Measurements from ENCODE around the gene MRPS34.
"Not testable (repeated sequence)": the region's sequence is repeated elsewhere in the genome, so short reads cannot be mapped to it uniquely, and the experiment has no call there.

The MRPS34 gene

DNA sequence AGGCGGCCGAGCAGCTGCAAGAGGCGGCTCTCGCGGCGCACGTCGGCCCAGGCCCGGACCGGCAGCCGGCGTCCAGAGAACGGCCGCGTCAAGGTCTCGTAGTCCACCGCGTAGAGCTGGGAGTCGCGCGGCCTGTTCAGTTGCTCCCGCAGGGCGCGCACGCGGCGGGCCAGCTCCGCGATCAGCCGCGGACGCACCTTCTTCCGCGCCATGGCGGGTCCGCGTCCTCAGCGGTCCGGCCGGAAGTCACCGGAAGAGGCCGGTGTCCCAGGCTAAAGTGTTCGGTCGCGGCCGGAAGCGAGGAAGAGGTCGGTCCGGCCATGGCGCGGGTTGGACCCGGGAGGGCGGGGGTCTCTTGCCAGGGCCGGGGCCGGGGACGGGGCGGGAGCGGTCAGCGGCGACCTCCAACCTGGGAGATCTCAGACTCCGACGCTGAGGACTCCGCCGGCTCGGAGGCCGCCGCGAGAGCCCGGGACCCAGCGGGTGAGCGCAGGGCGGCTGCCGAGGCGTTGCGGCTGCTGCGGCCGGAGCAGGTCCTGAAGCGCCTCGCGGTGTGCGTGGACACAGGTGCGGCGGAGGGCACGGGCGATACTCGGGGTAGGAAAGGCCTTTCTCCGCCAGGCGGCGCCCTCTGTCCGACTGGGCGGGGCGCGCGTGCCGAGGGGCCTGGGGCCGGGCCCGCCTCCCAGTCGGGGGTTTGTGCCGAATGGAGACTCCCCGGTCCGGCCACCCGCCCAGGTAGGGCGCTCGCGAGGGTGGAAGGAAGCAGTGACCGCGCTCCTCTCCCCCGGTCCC is at the start of gene MRPS34:
Gene MRPS34 (minus strand): TSS at position 227 of the 795 bp plus-strand sequence. CDS start 15 bp downstream, at position 212.
- peak; percentile 57 for DNase-seq (ENCODE audit: low read depth)

DNA sequence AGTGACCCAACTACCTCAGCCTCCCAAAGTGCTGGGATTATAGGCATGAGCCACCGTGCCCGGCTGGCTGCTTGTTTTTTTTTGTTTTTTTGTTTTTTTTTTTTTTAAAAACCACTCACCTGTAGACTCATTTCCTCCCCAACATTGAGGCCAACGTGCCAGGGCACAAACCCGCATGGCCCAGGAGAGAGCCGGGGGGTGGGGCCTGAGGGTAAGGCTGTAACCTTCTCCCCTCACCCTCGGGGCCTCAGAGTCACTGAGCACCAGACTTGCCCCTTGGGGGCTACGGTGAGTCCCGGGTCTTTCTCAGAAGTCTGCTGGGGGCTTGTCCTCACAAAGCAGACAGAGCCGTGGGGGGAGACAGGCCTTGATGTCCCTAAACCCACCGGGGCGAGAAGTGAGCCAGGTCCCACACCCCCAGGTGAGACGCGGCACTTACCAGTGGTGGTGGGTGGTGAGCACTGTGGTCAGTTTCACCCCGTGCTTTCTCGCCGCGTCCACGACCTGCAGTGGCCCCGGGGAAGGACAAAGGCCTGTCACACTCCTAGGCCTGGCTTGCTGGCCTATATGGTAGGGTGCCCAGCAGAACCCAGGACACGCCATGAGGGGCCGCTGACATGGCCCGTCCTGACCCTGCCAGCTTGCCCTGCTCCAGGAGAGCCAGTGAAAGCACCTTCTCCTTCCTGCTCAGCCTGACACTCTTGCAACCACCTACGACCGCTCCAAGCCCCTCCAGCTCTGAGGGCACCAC is 49.1 kb upstream of the MRPS34 start:
- DNase-seq (ENCODE audit: low read depth), result no peak

DNA sequence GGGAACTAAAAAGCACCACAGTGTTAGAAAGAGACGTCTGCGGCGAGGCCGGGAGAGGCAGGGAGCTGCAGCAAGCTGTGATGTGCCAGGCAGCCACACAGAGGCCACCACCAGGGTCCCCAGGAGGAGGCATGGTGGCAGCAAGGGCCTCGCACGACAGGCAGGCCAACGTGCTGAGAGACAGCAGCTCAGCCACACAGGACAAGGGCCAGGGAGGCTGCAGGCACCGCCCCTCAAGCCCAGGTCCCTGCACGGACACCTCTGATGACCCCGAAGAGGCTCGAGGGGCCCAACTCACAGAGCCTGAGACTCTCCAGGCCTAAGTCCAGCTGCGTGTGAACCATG is 48.0 kb upstream of the MRPS34 start:
- DNase-seq (ENCODE audit: low read depth), result no peak

DNA sequence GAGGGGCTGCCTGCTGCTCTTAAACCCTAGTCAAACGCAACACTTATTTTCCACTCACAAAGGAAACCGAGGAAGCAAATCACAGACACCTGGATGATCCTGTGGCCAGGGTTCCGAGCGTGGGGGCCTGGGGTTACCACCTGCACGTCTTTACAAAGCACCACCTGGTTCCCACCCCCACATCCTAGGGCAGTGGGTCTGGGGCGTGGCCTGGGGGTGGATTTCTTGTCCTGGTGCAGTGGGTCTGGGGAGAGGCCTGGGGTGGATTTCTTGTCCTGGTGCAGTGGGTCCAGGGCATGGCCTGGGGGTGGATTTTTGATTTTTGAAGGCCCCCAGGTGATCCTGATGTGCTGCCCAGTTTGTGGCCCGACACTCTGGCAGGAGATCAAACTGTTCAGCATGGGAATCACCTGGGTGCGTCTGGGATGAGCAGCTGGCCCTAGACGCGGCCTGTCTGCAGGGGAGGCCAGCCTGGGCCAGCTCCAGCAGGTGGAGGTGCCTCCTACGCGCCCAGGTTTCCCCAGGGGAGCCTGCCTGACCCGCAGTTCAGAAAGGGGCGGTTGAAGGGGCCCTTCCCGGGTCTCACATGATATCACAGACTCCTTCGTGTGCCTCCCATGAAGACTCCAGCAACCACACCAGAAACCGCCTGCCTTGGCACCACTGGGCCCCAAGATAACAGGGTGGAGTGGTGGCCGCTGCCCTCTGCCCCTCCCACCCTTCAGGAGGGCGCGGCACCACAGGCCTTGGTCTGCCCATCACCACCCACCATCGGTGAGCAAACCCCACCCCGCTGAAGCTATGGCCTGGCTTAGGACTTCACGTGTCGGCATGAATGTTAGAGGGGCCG is 47.4 kb upstream of the MRPS34 start:
- no peak for DNase-seq (ENCODE audit: low read depth)

DNA sequence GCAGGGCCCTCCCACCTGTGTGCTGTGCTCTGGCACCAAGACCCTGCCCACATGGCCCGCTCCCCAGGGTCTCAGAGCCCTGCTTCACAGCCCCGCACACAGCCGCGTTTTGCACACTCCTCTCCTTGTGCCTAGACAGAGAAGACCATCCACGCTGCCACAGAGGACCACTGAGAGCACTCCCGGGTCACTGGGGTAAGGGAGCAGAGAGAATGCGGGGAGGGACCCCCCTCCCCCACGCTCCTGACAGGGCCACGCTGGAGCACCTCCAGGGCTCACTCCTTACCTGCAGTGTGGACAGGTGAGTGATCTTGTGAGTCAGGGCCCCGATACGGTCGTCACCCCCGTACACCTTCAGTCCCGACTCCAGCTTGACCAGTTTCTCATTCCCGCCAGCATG is 46.7 kb upstream of the MRPS34 start:
- no peak for DNase-seq (ENCODE audit: low read depth)

DNA sequence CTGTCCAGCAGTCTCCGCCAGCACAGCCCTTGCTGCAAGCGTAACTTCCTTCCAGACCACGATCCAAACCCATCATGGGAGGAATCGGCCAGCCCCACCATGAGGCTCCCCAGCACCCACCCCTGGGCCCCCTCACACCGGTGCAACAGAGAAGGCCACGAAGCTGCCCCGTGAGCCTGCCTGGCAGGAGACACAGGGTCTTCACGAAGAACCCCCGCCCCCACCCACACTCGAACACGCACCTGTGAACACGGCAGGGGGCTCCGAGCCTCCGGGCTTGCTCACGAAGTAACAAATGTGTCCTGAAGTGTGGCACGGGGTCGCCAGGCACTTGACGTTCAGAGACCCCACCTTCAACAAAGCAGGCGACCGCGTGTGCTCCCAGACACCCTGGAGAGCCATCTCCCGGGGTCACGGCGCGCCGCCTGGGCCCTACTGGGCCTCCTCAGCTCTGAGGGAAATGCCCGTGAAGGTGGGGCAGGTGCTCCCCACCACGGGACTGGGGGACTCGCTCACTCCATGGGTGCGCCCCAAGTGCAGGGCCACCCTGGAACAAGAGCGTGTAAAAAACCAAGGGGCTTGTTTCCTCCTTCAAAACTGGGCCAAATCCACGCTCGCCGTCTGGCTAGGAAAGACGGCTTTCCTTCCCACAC is 46.1 kb upstream of the MRPS34 start:
- no peak for DNase-seq (ENCODE audit: low read depth)

DNA sequence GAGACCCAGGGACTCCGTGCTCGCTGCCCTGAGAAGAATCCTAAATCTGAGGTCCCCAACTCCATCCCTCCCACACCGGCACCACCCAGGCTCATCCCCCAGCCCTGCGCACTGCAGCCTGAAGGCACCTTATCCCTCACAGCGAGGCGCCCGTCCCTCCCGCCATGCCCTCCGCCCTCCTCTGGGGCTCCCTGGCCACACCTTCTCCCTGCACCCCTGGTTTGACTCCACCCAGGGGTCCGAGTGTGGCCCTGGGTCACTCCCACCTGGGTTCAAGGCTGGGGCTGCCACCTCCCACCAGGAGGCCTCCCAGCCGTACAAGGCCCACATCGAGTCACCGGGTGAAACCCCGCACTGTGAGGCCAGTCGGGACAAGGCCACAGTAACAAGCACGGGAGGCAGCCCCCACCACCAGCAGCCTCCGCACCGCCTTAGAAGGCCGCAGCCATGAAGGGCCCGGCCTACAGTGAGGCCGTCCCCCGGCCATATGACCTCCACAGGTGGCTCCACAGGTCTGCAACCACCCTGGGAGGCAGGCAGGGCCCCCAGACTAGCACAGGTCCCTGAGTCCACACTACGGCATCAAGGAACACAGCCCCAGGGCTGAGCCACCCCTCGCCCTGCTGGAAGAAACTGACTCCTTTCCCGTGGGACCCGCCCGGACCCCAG is 45.4 kb upstream of the MRPS34 start:
- no peak for DNase-seq (ENCODE audit: low read depth)

DNA sequence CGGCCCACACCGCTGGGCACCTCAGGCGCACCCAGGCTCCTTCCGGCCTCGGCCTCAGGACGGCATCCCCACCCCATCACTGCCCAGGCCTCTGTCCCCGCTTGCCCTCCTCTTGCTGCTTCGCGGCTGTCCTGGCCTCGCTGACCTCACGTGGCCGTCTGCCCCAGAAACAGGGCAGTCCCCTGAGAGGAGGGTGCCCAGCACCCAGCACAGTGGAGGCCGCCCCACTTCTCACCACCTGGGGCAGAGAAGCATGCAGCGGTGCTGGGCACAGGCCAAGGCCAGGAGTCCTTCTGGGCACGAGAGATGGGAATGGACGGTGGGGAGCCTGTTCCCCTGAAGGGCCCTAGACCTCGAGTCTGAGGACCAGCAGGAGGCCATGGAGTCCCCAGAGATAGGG is 44.8 kb upstream of the MRPS34 start:
- DNase-seq (ENCODE audit: low read depth), result no peak

DNA sequence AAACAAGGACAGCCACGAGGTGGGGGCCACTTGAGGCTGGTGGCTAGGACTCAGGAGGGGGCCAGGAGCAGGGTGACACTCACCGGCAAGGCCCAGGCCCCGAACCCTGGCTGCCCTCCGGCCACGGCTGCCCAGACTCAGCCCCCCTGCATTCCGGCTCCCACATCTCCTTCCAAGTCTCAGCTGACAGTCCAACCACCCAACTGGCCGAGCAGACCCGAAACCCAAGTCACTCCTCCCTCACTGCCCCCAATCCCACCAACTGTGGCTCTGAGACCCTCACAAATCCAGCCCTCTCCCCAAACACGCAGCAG is 44.3 kb upstream of the MRPS34 start:
- no peak for DNase-seq (ENCODE audit: low read depth)

DNA sequence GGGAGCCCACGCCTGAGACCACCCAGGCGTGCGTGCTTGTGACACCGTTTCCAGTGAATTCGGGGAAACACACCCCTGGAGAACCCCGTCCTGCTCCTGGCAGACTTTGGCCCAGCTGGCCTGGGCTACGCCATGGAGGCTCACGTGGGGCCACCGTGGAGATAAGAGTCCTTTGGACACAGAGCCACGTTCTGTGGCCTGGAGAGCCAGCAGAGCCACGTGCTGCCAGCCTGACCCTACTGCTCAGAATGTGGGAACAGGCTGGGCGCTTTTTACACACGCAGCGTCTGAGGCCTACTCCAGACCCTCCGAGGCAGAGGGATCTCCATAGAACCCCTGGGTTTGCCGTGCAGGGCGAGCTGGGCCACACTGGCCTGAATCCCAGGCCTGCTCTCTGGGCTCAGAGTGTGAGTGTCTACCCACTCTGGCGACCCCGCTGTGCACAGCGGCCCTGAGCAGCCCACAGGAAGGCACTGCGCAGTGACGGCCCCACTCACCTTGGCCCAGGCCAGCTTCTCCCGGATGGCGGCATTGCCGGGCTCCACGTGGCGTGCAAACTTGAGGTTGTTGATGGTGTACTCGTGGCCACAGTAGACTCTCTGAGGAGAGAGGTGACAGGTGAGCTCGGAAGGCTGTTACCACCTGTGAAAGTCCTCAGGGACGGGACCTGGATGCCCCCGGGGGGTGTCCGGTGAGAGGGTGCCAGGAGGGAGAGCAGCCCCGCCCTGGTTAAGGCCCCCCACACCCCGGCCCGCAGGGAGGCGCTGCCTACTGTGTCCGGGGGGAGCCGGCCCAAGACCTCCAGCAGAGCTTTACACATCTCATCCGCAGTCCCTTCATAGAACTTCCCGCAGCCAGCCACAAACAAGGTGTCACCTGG is 43.7 kb upstream of the MRPS34 start:
- DNase-seq (ENCODE audit: low read depth), result no peak

DNA sequence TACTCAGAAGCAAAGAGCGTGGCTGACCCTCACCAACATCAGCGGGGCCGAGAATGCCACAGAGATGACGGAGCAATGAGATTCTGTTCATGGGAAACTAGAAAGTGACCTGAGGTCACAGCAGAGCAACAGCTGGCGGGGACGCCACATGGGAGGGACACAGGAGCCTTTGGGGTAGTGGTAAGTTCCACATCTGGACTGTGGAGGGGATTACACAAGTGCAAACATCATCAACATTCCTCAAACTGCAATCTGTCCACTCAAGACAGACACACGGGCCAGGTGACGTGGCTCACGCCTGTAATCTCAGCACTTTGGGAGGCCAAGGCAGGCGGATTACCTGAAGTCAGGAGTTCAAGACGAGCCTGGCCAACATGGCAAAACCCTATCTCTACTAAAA is 42.5 kb upstream of the MRPS34 start:
- no peak for DNase-seq (ENCODE audit: low read depth)

DNA sequence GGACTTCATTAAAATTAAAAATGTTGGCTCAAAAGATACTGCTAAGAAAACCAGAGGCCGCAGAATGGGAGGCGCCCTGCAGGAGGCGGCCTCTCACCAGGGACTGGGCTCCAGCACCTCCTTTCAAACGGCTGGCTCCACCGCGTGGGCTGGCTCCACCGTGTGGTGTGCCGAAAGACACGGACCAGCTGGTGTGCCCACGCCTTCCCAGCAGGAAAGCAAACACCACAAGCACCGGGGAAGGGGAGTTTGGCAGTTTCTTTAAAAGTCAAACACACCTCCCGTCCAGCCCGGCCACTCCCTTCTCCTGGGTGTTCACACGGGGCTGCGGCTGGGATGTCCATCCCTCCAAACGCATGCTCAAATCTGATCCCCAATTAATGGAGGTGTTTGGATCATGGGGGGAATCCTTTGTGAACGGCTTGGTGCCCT is 39.8 kb upstream of the MRPS34 start:
- DNase-seq (ENCODE audit: low read depth), result peak; percentile 40

DNA sequence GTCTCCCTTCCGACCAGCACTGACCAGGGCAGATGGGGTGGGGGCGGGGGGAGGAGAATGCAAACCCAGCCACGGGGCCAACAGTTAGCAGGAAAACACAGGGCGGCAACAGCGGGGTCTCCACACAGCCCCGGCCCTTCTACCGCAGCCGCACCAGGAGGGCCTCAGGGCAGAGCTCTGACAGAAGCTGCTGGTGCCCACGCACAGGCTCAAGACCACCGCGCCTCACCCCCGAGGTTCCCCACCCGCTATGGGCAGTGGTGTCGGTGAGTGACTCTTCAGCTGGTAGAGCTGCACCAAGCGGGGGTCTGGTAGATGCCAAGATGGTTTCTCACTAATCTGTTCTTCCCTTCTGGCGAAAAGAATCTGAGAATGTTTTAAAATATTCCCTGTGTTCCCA is 37.6 kb upstream of the MRPS34 start:
- no peak for DNase-seq (ENCODE audit: low read depth)

DNA sequence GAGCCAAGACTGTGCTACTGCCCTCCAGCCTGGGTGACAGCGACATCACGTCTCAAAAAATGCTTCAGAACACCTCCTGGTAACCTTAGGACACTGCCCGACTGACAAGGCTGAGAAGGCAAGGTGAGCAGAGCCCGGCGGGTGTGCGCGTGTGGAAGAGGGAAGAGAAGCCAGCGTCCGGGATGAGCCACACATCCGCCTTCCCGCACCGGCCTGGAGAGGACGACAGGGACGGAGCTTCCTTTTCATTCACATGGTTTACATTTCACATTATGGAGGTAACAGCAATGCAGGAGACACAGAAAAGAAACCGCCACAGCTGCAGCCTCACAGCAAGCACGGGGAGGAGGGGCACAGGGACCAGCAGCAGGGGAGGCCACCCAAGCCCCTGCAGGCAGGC is 37.2 kb upstream of the MRPS34 start:
- no peak for DNase-seq (ENCODE audit: low read depth)

DNA sequence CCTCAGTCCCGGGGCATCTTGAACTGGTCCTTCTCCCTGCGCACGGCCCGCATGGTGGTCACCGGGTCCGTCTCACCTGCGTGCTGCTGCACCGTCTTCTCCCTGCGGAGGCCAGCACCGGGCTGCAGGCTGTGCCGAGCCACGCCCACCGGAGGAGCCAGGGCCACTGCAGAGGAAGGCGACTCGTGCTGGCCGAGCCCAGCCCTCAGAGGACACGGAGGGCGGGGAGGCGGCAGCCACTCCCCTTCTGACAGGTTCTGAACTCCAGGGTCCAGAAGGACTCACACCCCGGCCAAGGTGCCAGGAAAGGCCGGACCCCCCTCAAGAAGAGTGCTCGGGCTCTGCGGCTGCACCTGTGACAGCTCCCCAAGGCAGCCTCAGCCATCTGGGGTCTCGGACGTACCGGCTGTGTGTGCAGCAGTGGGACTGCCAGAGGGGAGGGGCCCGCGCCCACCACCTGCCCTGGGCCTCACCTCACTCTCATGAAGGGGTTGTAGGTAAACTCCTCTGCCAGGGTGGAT is 36.4 kb upstream of the MRPS34 start:
- no peak for DNase-seq (ENCODE audit: low read depth)

DNA sequence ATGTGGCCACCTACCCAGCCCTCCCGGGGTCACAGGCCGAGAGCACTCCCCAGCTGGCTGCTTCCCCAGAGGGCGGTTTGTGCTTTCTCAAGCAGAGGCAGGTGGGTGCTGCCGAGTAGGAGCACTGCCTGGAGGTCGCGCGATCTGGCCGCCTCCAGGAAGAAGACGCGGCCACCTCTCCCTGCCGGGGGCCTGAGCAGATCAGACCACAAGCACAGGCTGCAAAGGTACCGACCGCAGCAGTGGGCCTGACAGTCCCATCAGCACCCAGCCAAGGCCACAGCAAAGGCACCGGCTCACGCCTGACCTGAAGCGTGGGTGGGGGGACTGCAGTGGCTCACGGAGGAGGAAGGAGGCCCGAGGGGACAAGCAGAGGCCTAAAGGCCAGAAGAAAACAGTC is 35.8 kb upstream of the MRPS34 start:
- no peak for DNase-seq (ENCODE audit: low read depth)

DNA sequence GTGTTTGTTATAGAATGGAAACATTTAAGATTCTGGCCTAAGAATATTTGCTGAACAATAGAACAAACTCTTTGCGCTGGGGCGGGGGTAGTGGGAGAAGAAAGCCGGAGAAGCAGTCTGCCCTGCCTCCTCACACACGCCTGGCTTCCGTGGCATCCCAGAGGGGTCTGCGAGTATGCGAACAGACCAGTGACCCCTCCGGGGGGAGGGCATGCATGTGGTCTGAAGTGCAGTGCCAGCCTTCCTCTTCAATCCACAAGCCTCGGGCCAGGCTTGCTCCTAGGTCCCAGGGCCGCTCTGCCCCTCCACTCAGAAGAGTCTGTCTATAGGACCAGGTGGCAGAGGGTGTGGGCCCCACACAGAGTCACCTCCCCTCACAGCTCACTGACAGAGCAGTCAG is 34.7 kb upstream of the MRPS34 start:
- DNase-seq (ENCODE audit: low read depth), result no peak

DNA sequence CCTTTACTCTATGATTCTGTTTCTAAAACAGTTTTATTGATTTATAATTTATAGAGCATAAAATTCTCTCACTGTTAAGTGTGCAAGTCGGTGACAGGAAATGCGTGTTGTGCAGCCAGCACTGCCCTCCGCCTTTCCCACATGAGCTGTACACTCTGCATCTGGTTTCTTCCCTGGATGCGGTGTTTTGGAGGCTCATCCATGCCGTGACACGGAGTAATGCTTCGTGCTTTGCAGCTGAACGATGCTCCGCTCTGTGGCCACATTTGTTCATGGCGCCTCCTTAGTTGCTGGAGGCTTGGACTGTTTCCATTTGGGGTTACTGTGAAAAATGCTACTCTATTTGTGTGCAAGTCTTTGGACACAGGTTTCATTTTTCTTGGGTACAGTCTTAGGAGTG is 27.8 kb upstream of the MRPS34 start:
- DNase-seq (ENCODE audit: low read depth), result no peak

DNA sequence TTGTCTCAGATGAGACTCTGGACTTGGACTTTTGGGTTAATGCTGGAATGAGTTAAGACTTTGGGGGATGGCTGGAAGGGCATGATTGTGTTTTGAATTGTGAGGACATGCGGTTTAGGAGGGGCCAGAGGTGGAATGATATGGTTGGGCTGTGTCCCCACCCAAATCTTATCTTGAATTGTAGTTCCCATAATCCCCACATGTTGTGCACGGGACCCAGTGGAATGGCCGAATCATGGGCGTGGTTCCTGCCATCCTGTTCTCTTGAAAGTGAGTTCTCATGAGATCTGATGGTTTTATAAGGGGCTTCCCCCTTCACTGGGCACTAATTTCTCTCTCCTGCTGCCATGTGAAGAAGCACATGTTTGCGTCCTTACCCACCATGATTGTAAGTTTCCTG is 26.3 kb upstream of the MRPS34 start:
- DNase-seq (ENCODE audit: low read depth), result not testable (repeated sequence)

DNA sequence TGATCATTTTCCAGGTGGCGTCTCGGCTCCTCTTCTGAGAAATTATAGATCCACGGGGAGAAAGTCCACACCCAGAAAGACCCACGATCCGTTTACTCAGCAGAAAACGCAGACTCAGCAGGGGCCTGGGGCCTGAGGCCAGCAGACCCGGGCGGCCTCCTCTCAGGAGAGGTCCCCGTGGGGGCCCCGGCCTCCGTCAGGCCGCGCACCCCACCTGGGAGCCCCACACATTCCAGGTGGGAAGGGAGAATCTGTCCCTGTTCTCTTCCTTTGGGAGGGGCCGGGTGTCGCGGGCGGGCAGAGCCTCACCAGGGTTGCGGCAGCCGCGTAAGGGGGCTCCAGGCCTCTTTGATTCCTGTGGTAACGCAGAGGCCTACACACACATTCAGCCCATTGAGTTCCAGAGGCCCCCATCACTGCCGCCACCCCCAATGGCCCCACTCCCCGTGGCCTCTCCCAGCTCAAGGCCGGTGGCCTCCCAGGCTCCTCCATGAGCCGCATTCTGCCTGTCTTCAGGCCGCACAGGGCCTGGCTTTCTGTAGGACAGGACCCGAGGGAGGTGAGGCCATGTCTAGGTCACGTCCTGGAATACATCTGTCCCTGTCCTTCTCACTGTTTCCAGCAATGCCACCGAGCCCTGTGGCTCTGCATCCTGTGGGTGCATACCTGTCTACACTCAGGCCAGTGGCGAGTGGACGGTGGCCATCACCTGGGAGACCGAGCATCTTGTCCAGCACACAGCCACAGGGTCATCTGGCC is 22.2 kb upstream of the MRPS34 start:
- DNase-seq (ENCODE audit: low read depth), result no peak
